ENCODE measurements around the gene GRIK2. TPM values are rescaled to one million over a fixed set of nuclear protein-coding genes. Genes with fewer than 3 reads are reported as not detected.

GRIK2 gene
- total RNA-seq, 2 experiments from 2014 or later = not detected

- H3K36me3 Mint-ChIP-seq (ENCODE audit: low read depth) = no peaks in the 10 kb centered on the region
- ChIA-PET CTCF (no interaction called here), POLR2A (no interaction called here)
- no peak overlapping the region for H3K27ac Mint-ChIP-seq
- ATAC-seq = no peak
- TF ChIP-seq CTCF (IDR thresholded peaks at IDR 0.05) = no peak
- no peaks in the 10 kb centered on the region for H3K9me3 Mint-ChIP-seq
- no peaks in the 10 kb centered on the region for H3K27me3 Mint-ChIP-seq
- intact Hi-C loops (cut with micrococcal nuclease) = no loop called here
- no peak for DNase-seq
- H3K4me1 Mint-ChIP-seq (ENCODE audit: low read depth) = no peaks in the 10 kb centered on the region
- no peak overlapping the region for H3K4me3 Mint-ChIP-seq
Measured at GRCh38 chr6:101918471-101918870, 525.0 kb downstream of the GRIK2 start.

DNA sequence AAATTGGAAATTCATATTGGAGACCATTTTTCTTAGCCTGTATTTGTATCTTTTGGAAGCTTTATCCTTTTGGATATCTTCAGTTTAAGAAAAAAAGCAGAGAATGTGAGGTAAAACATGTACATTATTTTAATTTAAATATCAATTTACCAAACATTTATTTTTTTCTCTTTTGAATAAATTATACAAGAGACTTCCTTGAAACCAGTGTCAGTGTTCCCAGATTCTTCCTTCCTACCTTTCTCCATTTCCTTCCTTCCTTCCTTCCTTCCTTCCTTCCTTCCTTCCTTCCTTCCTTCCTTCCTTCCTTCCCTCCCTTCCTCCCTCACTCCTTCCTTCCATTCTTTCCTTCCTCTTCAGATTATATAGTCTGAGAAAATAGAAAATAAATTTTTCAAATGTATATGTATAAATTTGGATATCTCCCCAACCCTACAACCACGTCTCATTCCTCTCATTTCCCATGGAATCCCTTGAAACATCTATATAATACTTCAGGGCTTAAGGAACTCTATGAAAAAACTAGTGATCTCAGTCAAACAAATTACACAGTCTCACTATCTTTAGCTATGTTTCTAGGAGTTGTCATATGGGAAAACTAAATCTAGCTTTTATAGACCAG lies 528.4 kb downstream of the GRIK2 start:
- Mint-ChIP-seq H3K27ac (no peak overlapping the region), H3K36me3 (ENCODE audit: low read depth) (no peaks in the 10 kb centered on the region), H3K4me3 (no peak overlapping the region), H3K4me1 (ENCODE audit: low read depth) (no peaks in the 10 kb centered on the region), H3K9me3 (no peaks in the 10 kb centered on the region), H3K27me3 (no peaks in the 10 kb centered on the region)
- ChIA-PET POLR2A (no interaction called here), CTCF (no interaction called here)
- ATAC-seq = no peak
- TF ChIP-seq CTCF (IDR thresholded peaks at IDR 0.05) = no peak
- DNase-seq = no peak
- intact Hi-C loops (cut with micrococcal nuclease) = no loop called here

DNA sequence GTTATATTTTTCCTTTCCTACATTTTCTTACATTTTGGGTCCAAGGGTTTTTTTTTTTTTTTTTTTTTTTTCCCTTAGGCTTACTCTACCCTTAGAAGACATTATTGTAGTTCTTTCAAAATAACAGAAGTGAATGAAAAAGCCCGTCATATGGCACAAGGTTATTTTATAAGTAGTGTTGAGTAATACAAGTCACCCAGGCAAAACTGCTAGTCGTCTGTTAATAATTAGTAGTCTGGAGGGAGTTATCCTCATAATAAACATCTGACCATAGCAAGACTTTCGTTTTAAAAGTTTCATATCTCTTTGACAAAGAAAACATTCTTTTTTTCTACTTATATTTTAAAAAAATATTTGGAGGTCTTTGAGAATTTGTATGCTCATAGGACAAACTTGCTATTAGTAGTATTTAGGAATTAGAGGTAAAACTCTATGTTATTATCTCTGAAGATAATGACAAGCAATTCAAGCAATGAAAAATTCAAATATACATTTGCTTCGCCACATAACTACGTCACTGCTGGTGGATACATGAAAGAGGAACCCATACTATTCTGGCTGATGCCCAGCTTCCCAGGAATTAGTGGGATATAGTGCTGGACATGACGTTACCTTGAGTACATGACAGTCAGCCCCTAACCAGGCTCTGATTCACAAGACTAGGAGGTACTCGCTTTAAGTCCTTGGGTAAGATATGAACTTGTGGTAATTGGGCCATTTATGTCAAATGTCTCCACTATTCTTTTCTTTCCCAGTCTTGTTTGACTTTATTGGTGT lies 532.8 kb downstream of the GRIK2 start:
- DNase-seq (no peak), ATAC-seq (no peak)
- Mint-ChIP-seq H3K27me3 (no peaks in the 10 kb centered on the region), H3K27ac (no peak overlapping the region), H3K4me3 (no peak overlapping the region), H3K36me3 (ENCODE audit: low read depth) (no peaks in the 10 kb centered on the region), H3K4me1 (ENCODE audit: low read depth) (no peaks in the 10 kb centered on the region), H3K9me3 (no peaks in the 10 kb centered on the region)
- intact Hi-C loops (cut with micrococcal nuclease) = no loop called here
- ChIA-PET POLR2A (no interaction called here), CTCF (no interaction called here)
- no peak for TF ChIP-seq CTCF (IDR thresholded peaks at IDR 0.05)

- Mint-ChIP-seq H3K36me3 (ENCODE audit: low read depth) (no peaks in the 10 kb centered on the region), H3K9me3 (peaks cover 2% of the 10 kb centered on the region), H3K4me3 (no peak overlapping the region), H3K4me1 (ENCODE audit: low read depth) (no peaks in the 10 kb centered on the region), H3K27ac (no peak overlapping the region), H3K27me3 (no peaks in the 10 kb centered on the region)
- intact Hi-C loops (cut with micrococcal nuclease) = no loop called here
- ChIA-PET POLR2A (no interaction called here), CTCF (no interaction called here)
- DNase-seq (no peak), ATAC-seq (no peak)
- TF ChIP-seq CTCF (IDR thresholded peaks at IDR 0.05) = no peak
Measured at GRCh38 chr6:101931766-101932165, 538.3 kb downstream of the GRIK2 start.

GRCh38 chr6:101932704-101933103 lies 539.2 kb downstream of the GRIK2 start:
- Mint-ChIP-seq H3K27me3 (no peaks in the 10 kb centered on the region), H3K4me3 (no peak overlapping the region), H3K4me1 (ENCODE audit: low read depth) (no peaks in the 10 kb centered on the region), H3K27ac (no peak overlapping the region), H3K36me3 (ENCODE audit: low read depth) (no peaks in the 10 kb centered on the region), H3K9me3 (peaks cover 2% of the 10 kb centered on the region)
- ATAC-seq = no peak
- ChIA-PET POLR2A (interaction anchor here (0.6 kb wide), 1 partner anchor 32 kb away, joined by 4 read pairs; no protein-coding TSS in a partner anchor), CTCF (no interaction called here)
- no peak for DNase-seq
- intact Hi-C loops (cut with micrococcal nuclease) = no loop called here
- no peak for TF ChIP-seq CTCF (IDR thresholded peaks at IDR 0.05)
